IMR-90 (cell line): ENCODE results near the gene TM4SF20. TPM values are rescaled to one million over a fixed set of nuclear protein-coding genes. Genes with fewer than 3 reads are reported as not detected.

Experiments
- ATAC-seq: fragments of 200-7000 bp; cut with Tn5 transposase; 2 replicates; pipeline ENCODE4 v1.9.1; 2020; ENCODE audit warnings: low read depth, mild to moderate bottlenecking, moderate library complexity
- BruUV-seq: library from RNA; stranded (reverse); fragments of 400-500 nt; replicated peaks from 2 replicates; lab custom pipeline; 2021; lab: Mats Ljungman, UMichigan
- CTCF ChIA-PET: fragments of 300-600 bp; formaldehyde crosslinking; extraction: SDS; loops from one replicate; lab custom pipeline; 2021; ENCODE audit warnings: antibody characterized with exemption; lab: Yijun Ruan, JAX
- POLR2A ChIA-PET: fragments of 300-600 bp; sonication (Branson Sonifier 250); formaldehyde crosslinking; loops from one replicate; lab custom pipeline; 2022; ENCODE audit warnings: antibody characterized with exemption; ENCODE audit not compliant: unreplicated experiment; lab: Charles Lee
- DNase-seq: peaks from one replicate; pipeline ENCODE4 v3.0.0; 2013
- H2AFZ ChIP-seq: replicated peaks from 2 replicates; pipeline ENCODE3; 2013; ENCODE audit warnings: low read length, mild to moderate bottlenecking; ENCODE audit not compliant: poor library complexity
- H2AK5ac ChIP-seq: 2 replicates; pipeline ENCODE4 v1.6.1; 2013; ENCODE audit warnings: low read depth, low read length, inconsistent platforms
- H2AK9ac ChIP-seq: replicated peaks from 2 replicates; pipeline ENCODE3; 2013; ENCODE audit warnings: mild to moderate bottlenecking, low read depth, low read length, moderate library complexity; ENCODE audit not compliant: poor library complexity
- H2BK120ac ChIP-seq: 2 replicates; pipeline ENCODE4 v1.6.1; 2013; ENCODE audit warnings: low read depth, low read length, inconsistent platforms
- H2BK15ac ChIP-seq: 3 replicates; pipeline ENCODE4 v1.6.1; 2013; ENCODE audit warnings: low read depth, low read length, inconsistent platforms
- H2BK20ac ChIP-seq: 2 replicates; pipeline ENCODE4 v1.6.1; 2013; ENCODE audit warnings: low read depth, mild to moderate bottlenecking, inconsistent platforms, low read length, moderate library complexity
- H2BK5ac ChIP-seq: 2 replicates; pipeline ENCODE4 v1.6.1; 2013; ENCODE audit warnings: mild to moderate bottlenecking, low read depth, low read length, inconsistent platforms; ENCODE audit not compliant: poor library complexity, severe bottlenecking
- H3K14ac ChIP-seq: replicated peaks from 2 replicates; pipeline ENCODE4 v1.6.1; 2013; ENCODE audit warnings: low read depth, low read length, inconsistent platforms
- H3K18ac ChIP-seq: 2 replicates; pipeline ENCODE4 v1.6.1; 2013; ENCODE audit warnings: low read depth, low read length, control low read depth
- H3K23ac ChIP-seq: 2 replicates; pipeline ENCODE4 v1.6.1; 2013; ENCODE audit warnings: low read depth, low read length, inconsistent platforms
- H3K27ac ChIP-seq: 2 replicates; pipeline ENCODE4 v1.5.1; 2013; ENCODE audit warnings: mild to moderate bottlenecking, control low read depth, low read length; ENCODE audit not compliant: insufficient read depth
- H3K27me3 ChIP-seq: 2 replicates; pipeline ENCODE4 v1.6.1; 2013; ENCODE audit warnings: low read length; ENCODE audit not compliant: control insufficient read depth, insufficient read depth
- H3K36me3 ChIP-seq: 2 replicates; pipeline ENCODE4 v1.6.1; 2013; ENCODE audit warnings: low read length, mixed read lengths; ENCODE audit not compliant: control insufficient read depth, insufficient read depth
- H3K4ac ChIP-seq: 2 replicates; pipeline ENCODE4 v1.6.1; 2013; ENCODE audit warnings: low read depth, low read length, inconsistent platforms
- H3K4me1 ChIP-seq: 2 replicates; pipeline ENCODE4 v1.6.1; 2013; ENCODE audit warnings: low read length, mixed read lengths; ENCODE audit not compliant: control insufficient read depth, insufficient read depth
- H3K4me2 ChIP-seq: 2 replicates; pipeline ENCODE4 v1.6.1; 2013; ENCODE audit warnings: low read depth, mild to moderate bottlenecking, control low read depth, low read length, moderate library complexity
- H3K4me3 ChIP-seq: 2 replicates; pipeline ENCODE4 v1.5.1; 2013; ENCODE audit warnings: low read depth, mild to moderate bottlenecking, control low read depth, low read length, moderate library complexity; ENCODE audit not compliant: insufficient read depth
- H3K56ac ChIP-seq: 2 replicates; pipeline ENCODE4 v1.6.1; 2013; ENCODE audit warnings: low read length, inconsistent platforms; ENCODE audit not compliant: insufficient read depth; ENCODE audit errors: extremely low read depth
- H3K79me1 ChIP-seq, 2 experiments: 2 replicates each; pipeline ENCODE4 v1.6.1; 2013; ENCODE audit warnings: low read length in 2 of 2, inconsistent platforms in 1 of 2, low read depth in 1 of 2
- H3K9ac ChIP-seq: 2 replicates; pipeline ENCODE4 v1.6.1; 2013; ENCODE audit warnings: low read depth, low read length, control low read depth
- H3K9me1 ChIP-seq: 2 replicates; pipeline ENCODE4 v1.6.1; 2013; ENCODE audit warnings: low read length, inconsistent platforms; ENCODE audit not compliant: insufficient read depth
- H3K9me3 ChIP-seq: 2 replicates; pipeline ENCODE4 v1.6.1; 2013; ENCODE audit warnings: low read length; ENCODE audit not compliant: control insufficient read depth, insufficient read depth
- H4K20me1 ChIP-seq: 2 replicates; pipeline ENCODE4 v1.6.1; 2013; ENCODE audit warnings: low read length, inconsistent platforms; ENCODE audit not compliant: insufficient read depth
- H4K5ac ChIP-seq: 2 replicates; pipeline ENCODE4 v1.6.1; 2013; ENCODE audit warnings: mild to moderate bottlenecking, low read depth, low read length, control low read depth
- H4K8ac ChIP-seq, 2 experiments: 2 replicates each; pipeline ENCODE4 v1.6.1; 2013; ENCODE audit warnings: low read depth in 2 of 2, low read length in 2 of 2, control low read depth in 1 of 2, inconsistent platforms in 1 of 2
- H4K91ac ChIP-seq: 2 replicates; pipeline ENCODE4 v1.6.1; 2013; ENCODE audit warnings: low read depth, low read length, inconsistent platforms; ENCODE audit not compliant: insufficient read depth
- BHLHE40 ChIP-seq: fragments of 150-350 bp; IDR thresholded peaks from 2 replicates; pipeline ENCODE4 v1.6.1; 2016; ENCODE audit warnings: mild to moderate bottlenecking, low read depth, low read length
- CEBPB ChIP-seq: IDR thresholded peaks from 2 replicates; pipeline ENCODE4 v1.6.1; 2012; ENCODE audit warnings: low read depth, low read length, improper control_type of control experiment
- CHD1 ChIP-seq: IDR thresholded peaks from 2 replicates; pipeline ENCODE4 v1.6.1; 2012; ENCODE audit warnings: low read depth, low read length, improper control_type of control experiment
- CTCF ChIP-seq: conservative IDR thresholded peaks from 2 replicates; pipeline ENCODE4 v1.5.1; 2012; ENCODE audit warnings: mild to moderate bottlenecking, low read depth, low read length, improper control_type of control experiment
- ELK1 ChIP-seq: fragments of 150-350 bp; IDR thresholded peaks from 2 replicates; pipeline ENCODE4 v1.6.1; 2016; ENCODE audit warnings: low read depth, mild to moderate bottlenecking, low read length, moderate library complexity, borderline replicate concordance
- FOS ChIP-seq: fragments of 150-350 bp; IDR thresholded peaks from 2 replicates; pipeline ENCODE4 v1.6.1; 2016; ENCODE audit warnings: low read depth, low read length
- MAFK ChIP-seq: IDR thresholded peaks from 2 replicates; pipeline ENCODE4 v1.6.1; 2012; ENCODE audit warnings: low read depth, low read length, improper control_type of control experiment
- MAZ ChIP-seq: IDR thresholded peaks from 2 replicates; pipeline ENCODE4 v1.6.1; 2012; ENCODE audit warnings: low read depth, mild to moderate bottlenecking, low read length, improper control_type of control experiment, moderate library complexity, borderline replicate concordance
- MXI1 ChIP-seq: IDR thresholded peaks from 2 replicates; pipeline ENCODE4 v1.6.1; 2012; ENCODE audit warnings: low read depth, mild to moderate bottlenecking, low read length, moderate library complexity, borderline replicate concordance
- NFE2L2 ChIP-seq: fragments of 150-350 bp; IDR thresholded peaks from 2 replicates; pipeline ENCODE4 v1.6.1; 2016; ENCODE audit warnings: low read depth, mild to moderate bottlenecking, low read length
- POLR2A ChIP-seq: IDR thresholded peaks from 2 replicates; pipeline ENCODE4 v1.6.1; 2012; ENCODE audit warnings: mild to moderate bottlenecking, low read depth, low read length
- RCOR1 ChIP-seq: IDR thresholded peaks from 2 replicates; pipeline ENCODE4 v1.6.1; 2012; ENCODE audit warnings: mild to moderate bottlenecking, low read length, improper control_type of control experiment; ENCODE audit not compliant: insufficient replicate concordance
- RFX5 ChIP-seq: IDR thresholded peaks from 2 replicates; pipeline ENCODE4 v1.8.0; 2012; ENCODE audit warnings: low read depth, mild to moderate bottlenecking, low read length, moderate library complexity
- SMC3 ChIP-seq: fragments of 150-350 bp; IDR thresholded peaks from 2 replicates; pipeline ENCODE4 v1.6.1; 2016; ENCODE audit warnings: low read depth, mild to moderate bottlenecking, antibody characterized with exemption, low read length, moderate library complexity
- USF2 ChIP-seq: fragments of 150-350 bp; IDR thresholded peaks from 2 replicates; pipeline ENCODE4 v1.6.1; 2017; ENCODE audit warnings: mild to moderate bottlenecking, antibody characterized with exemption, low read length, low read depth
- WGBS, 2 experiments: methylation state at CpG; one replicate each; pipeline versions ENCODE4 v1.1.5 to v1.1.7; 2013; ENCODE audit warnings: missing lambda C conversion rate in 2 of 2; ENCODE audit not compliant: insufficient read length in 1 of 2; ENCODE audit errors: extremely low coverage in 2 of 2; 5-methylcytosine and 5-hydroxymethylcytosine counted together
- dilution Hi-C: fragments of 300-500 bp; cut with HindIII; formaldehyde crosslinking; loops from one replicate; pipeline ENCODE4 v1.14.3; 2018; ENCODE audit warnings: low sequenced_read_pairs; ENCODE audit not compliant: unreplicated experiment
- in situ Hi-C: fragments of 300-500 bp; cut with MboI; formaldehyde crosslinking; loops from 3 replicates; pipeline ENCODE4 v1.14.3; 2019; ENCODE audit warnings: low sequenced_read_pairs, inconsistent platforms, mixed read lengths
- intact Hi-C: fragments of 100-400 bp; cut with micrococcal nuclease; formaldehyde crosslinking; loops from 2 replicates; pipeline ENCODE4 v1.10.0; 2022
- polyA plus RNA-seq, 3 experiments: library from polyadenylated mRNA; depleted of rRNA; stranded (reverse); fragments of >200 nt; gene quantifications; 2 replicates each; pipeline ENCODE4 v1.2.3, GENCODE V29; 2012; ENCODE audit warnings: low replicate concordance in 1 of 3
- total RNA-seq: library from RNA; depleted of rRNA; stranded (reverse); fragments of >200 nt; gene quantifications from 2 replicates; pipeline ENCODE4 v1.2.3, GENCODE V29; 2012

Gene TM4SF20
- total and polyA plus RNA-seq, 2 of the 4 experiments (the other 2 are of a cell fraction) = under 0.01 to 0.03 TPM

GRCh38 chr2:227320305-227321094 lies 58.6 kb downstream of the TM4SF20 start:
- no peaks in the 10 kb centered on the region for H3K27me3 ChIP-seq
- no peak overlapping the region for H3K18ac ChIP-seq
- H2AFZ ChIP-seq = no peak overlapping the region
- H3K4me1 ChIP-seq = no peaks in the 10 kb centered on the region
- H4K20me1 ChIP-seq = no peaks in the 10 kb centered on the region
- H3K9me3 ChIP-seq = no peaks in the 10 kb centered on the region
- H3K4ac ChIP-seq = no peak overlapping the region
- H4K8ac ChIP-seq = no peak overlapping the region
- no peak overlapping the region for H2BK120ac ChIP-seq
- H3K56ac ChIP-seq = no peak overlapping the region
- H3K79me1 ChIP-seq = peaks cover under 1 to 4% of the 10 kb centered on the region in 2 experiments; a peak in 3 of 4 replicates
- H3K4me3 ChIP-seq = no peak overlapping the region
- no peak overlapping the region for H3K4me2 ChIP-seq
- no peak overlapping the region for H2BK15ac ChIP-seq
- no peak overlapping the region for H4K5ac ChIP-seq
- no peak overlapping the region for H2AK9ac ChIP-seq
- no peak for DNase-seq
- intact Hi-C loops = loop anchor here (10.0 kb wide), 1 partner anchor 196 kb away; no protein-coding TSS in a partner anchor
- CTCF ChIA-PET = no interaction called here
- H2BK5ac ChIP-seq = no peak overlapping the region
- in situ Hi-C loops = no loop called here
- H3K23ac ChIP-seq = no peak overlapping the region
- no peak overlapping the region for H3K9ac ChIP-seq
- 96% methylated on average over 17 of the region's 33 CpGs; no CpG with 5 or more reads in 1 of the 2 experiments for WGBS, 2 experiments
- dilution Hi-C loops = no loop called here
- POLR2A ChIA-PET = no interaction called here
- H3K14ac ChIP-seq = no peak overlapping the region
- no peak overlapping the region for H2BK20ac ChIP-seq
- no peak overlapping the region for H3K27ac ChIP-seq
- H4K91ac ChIP-seq = no peak overlapping the region
- no peaks in the 10 kb centered on the region for H3K36me3 ChIP-seq
- BruUV-seq = no TSS peak
- H2AK5ac ChIP-seq = no peak overlapping the region
- H3K9me1 ChIP-seq = no peaks in the 10 kb centered on the region
- no peak for ATAC-seq
- no peak for TF ChIP-seq RFX5
- no peak for TF ChIP-seq MXI1
- TF ChIP-seq SMC3 = no peak
- TF ChIP-seq MAFK = no peak
- TF ChIP-seq RCOR1 = no peak
- TF ChIP-seq NFE2L2 = no peak
- TF ChIP-seq FOS = no peak
- TF ChIP-seq CHD1 = no peak
- TF ChIP-seq CTCF = no peak
- no peak for TF ChIP-seq MAZ
- no peak for TF ChIP-seq USF2
- TF ChIP-seq POLR2A = no peak
- TF ChIP-seq CEBPB = no peak
- no peak for TF ChIP-seq BHLHE40
- no peak for TF ChIP-seq ELK1
